ENCODE measurements around the gene CFAP65. TPM values are rescaled to one million over a fixed set of nuclear protein-coding genes. Genes with fewer than 3 reads are reported as not detected.

CFAP65 gene
- total and polyA plus RNA-seq, 2 of the 4 experiments (the other 2 are of a cell fraction), result not detected

DNA sequence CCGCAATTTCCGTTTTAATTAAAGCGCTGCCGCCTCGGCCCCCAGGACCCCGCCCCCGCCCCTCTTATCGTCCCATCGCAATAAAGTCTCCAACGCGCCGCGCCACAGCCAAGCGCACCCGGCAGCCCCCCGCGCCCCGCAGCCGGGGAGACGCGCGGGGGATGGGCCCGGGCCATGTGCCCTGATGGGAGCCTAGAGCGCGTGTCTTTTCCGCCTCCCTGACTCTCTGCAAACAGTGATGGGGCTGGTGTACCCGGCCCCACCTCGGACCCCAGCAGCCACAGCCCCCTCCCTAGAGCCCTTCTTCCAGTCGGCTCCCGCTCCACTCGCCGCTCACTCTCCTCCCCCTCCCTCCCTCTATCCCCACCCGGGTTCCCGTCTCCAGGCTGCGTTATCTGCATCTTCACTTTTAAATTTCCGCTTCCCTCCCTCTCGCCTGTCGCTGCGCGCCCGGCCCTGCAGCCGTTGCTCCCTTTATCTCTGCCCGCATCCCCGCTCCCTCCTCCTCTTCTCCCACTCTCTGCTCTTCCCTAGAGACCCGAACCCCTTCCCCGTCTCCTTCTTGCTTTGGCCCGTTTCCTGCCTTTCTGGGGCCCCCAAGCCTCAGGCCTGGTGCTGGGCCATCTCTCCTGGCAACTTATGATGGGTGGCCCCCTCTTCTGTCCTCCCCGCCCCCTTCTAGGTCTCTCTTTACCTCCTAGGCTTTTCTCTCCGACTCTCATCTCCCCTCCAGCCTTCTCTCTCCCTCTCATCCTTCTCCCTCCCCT, 55.8 kb downstream of the CFAP65 start:
- Histone ChIP-seq H3K4me2 (ENCODE audit: low read depth, low read length) (no peak overlapping the region), H3K27ac (ENCODE audit: insufficient read depth, low read length) (no peak overlapping the region), H2BK5ac (ENCODE audit: low read depth, low read length, poor library complexity, severe bottlenecking) (no peak overlapping the region), H3K9me3 (ENCODE audit: control insufficient read depth, insufficient read depth, low read length) (no peaks in the 10 kb centered on the region), H3K9me1 (ENCODE audit: insufficient read depth, low read length) (no peaks in the 10 kb centered on the region; the same call in 1 of the 2 replicates), H3K9ac (ENCODE audit: low read depth, low read length) (no peak overlapping the region), H3K27me3 (ENCODE audit: control insufficient read depth, insufficient read depth, low read length) (peaks cover 93% of the 10 kb centered on the region), H2AFZ (replicated peaks; ENCODE audit: low read length, poor library complexity) (no peak overlapping the region), H3K79me1 (ENCODE audit: low read depth in 1 of 2, low read length in 2 of 2) (no peaks in the 10 kb centered on the region), H3K4ac (ENCODE audit: low read depth, low read length) (no peak overlapping the region), H3K4me1 (ENCODE audit: control insufficient read depth, insufficient read depth, low read length) (0 out of 2 replicates have a peak, but pooled peaks cover 2% of the 10 kb centered on the region), H3K56ac (ENCODE audit: extremely low read depth, insufficient read depth, low read length) (no peak overlapping the region), H4K8ac (ENCODE audit: low read depth in 2 of 2, low read length in 2 of 2) (no peak overlapping the region), H3K23ac (ENCODE audit: low read depth, low read length) (no peak overlapping the region), H2BK15ac (ENCODE audit: low read depth, low read length) (no peak overlapping the region), H2BK120ac (ENCODE audit: low read depth, low read length) (no peak overlapping the region), H3K4me3 (ENCODE audit: insufficient read depth, low read depth, low read length) (no peak overlapping the region), H3K36me3 (ENCODE audit: control insufficient read depth, insufficient read depth, low read length) (no peaks in the 10 kb centered on the region), H3K18ac (ENCODE audit: low read depth, low read length) (no peak overlapping the region), H3K14ac (replicated peaks; ENCODE audit: low read depth, low read length) (no peak overlapping the region), H4K91ac (ENCODE audit: insufficient read depth, low read depth, low read length) (no peak overlapping the region), H2AK9ac (replicated peaks; ENCODE audit: low read depth, low read length, poor library complexity) (no peak overlapping the region), H2AK5ac (ENCODE audit: low read depth, low read length) (no peak overlapping the region), H2BK20ac (ENCODE audit: low read depth, low read length) (no peak overlapping the region), H4K20me1 (ENCODE audit: insufficient read depth, low read length) (peaks cover 3% of the 10 kb centered on the region; the same call in 1 of the 2 replicates), H4K5ac (ENCODE audit: low read depth, low read length) (no peak overlapping the region)
- TF ChIP-seq MAFK (IDR thresholded peaks at IDR 0.05; ENCODE audit: low read depth, low read length) (no peak), CEBPB (IDR thresholded peaks at IDR 0.05; ENCODE audit: low read depth, low read length) (no peak), POLR2A (IDR thresholded peaks at IDR 0.05; ENCODE audit: low read depth, low read length) (no peak), MXI1 (IDR thresholded peaks at IDR 0.05; ENCODE audit: borderline replicate concordance, low read depth, low read length) (no peak), FOS (IDR thresholded peaks at IDR 0.05; ENCODE audit: low read depth, low read length) (no peak), BHLHE40 (IDR thresholded peaks at IDR 0.05; ENCODE audit: low read depth, low read length) (no peak), MAZ (IDR thresholded peaks at IDR 0.05; ENCODE audit: borderline replicate concordance, low read depth, low read length) (no peak), SMC3 (IDR thresholded peaks at IDR 0.05; ENCODE audit: low read depth, low read length) (no peak), CHD1 (IDR thresholded peaks at IDR 0.05; ENCODE audit: low read depth, low read length) (no peak), RCOR1 (IDR thresholded peaks at IDR 0.05; ENCODE audit: insufficient replicate concordance, low read length) (no peak), NFE2L2 (IDR thresholded peaks at IDR 0.05; ENCODE audit: low read depth, low read length) (no peak), RFX5 (IDR thresholded peaks at IDR 0.05; ENCODE audit: low read depth, low read length) (no peak), RAD21 (IDR thresholded peaks at IDR 0.05; ENCODE audit: low read length) (no peak)
- TF ChIP-seq, protein P1, sequence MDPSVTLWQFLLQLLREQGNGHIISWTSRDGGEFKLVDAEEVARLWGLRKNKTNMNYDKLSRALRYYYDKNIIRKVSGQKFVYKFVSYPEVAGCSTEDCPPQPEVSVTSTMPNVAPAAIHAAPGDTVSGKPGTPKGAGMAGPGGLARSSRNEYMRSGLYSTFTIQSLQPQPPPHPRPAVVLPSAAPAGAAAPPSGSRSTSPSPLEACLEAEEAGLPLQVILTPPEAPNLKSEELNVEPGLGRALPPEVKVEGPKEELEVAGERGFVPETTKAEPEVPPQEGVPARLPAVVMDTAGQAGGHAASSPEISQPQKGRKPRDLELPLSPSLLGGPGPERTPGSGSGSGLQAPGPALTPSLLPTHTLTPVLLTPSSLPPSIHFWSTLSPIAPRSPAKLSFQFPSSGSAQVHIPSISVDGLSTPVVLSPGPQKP (IDR thresholded peaks at IDR 0.05; ENCODE audit: borderline replicate concordance, low read depth, low read length), result no peak
- TF ChIP-seq, protein P2, sequence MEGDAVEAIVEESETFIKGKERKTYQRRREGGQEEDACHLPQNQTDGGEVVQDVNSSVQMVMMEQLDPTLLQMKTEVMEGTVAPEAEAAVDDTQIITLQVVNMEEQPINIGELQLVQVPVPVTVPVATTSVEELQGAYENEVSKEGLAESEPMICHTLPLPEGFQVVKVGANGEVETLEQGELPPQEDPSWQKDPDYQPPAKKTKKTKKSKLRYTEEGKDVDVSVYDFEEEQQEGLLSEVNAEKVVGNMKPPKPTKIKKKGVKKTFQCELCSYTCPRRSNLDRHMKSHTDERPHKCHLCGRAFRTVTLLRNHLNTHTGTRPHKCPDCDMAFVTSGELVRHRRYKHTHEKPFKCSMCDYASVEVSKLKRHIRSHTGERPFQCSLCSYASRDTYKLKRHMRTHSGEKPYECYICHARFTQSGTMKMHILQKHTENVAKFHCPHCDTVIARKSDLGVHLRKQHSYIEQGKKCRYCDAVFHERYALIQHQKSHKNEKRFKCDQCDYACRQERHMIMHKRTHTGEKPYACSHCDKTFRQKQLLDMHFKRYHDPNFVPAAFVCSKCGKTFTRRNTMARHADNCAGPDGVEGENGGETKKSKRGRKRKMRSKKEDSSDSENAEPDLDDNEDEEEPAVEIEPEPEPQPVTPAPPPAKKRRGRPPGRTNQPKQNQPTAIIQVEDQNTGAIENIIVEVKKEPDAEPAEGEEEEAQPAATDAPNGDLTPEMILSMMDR (conservative IDR thresholded peaks at IDR 0.05; ENCODE audit: low read depth, low read length), result no peak
- TF ChIP-seq, protein P3, sequence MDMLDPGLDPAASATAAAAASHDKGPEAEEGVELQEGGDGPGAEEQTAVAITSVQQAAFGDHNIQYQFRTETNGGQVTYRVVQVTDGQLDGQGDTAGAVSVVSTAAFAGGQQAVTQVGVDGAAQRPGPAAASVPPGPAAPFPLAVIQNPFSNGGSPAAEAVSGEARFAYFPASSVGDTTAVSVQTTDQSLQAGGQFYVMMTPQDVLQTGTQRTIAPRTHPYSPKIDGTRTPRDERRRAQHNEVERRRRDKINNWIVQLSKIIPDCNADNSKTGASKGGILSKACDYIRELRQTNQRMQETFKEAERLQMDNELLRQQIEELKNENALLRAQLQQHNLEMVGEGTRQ (IDR thresholded peaks at IDR 0.05; ENCODE audit: low read depth, low read length), result no peak
- in situ Hi-C loops (cut with MboI; ENCODE audit: low sequenced_read_pairs) (no loop called here), dilution Hi-C loops (cut with HindIII; ENCODE audit: low sequenced_read_pairs, unreplicated experiment) (no loop called here), intact Hi-C loops (cut with micrococcal nuclease) (no loop called here)
- ATAC-seq (ENCODE audit: low read depth), result no peak
- no peak for DNase-seq
- BruUV-seq (replicated peaks), result no TSS peak
- POLR2A ChIA-PET (ENCODE audit: unreplicated experiment), result no interaction called here
- WGBS, 2 experiments (ENCODE audit: extremely low coverage in 2 of 2, insufficient read length in 1 of 2), result 4% methylated on average over 10 of the region's 49 CpGs; no CpG with 5 or more reads in 1 of the 2 experiments
- CTCF ChIA-PET, result no interaction called here

Data from IMR-90 (cell line).